GM19238 (cell line): ENCODE results near the gene TNPO2.

Experiments used
- DNase-seq: peaks from one replicate; pipeline ENCODE4 v3.0.0; 2011; ENCODE audit warnings: low spot score; ENCODE audit not compliant: insufficient read length

The TNPO2 gene

GRCh38 chr19:12723641-12724426 is at the start of gene TNPO2:
TSS of gene TNPO2 (minus strand) at chr19:12723932. CDS start at chr19:12720977, 2,955 bp downstream.
- peak; percentile 85 for DNase-seq

GRCh38 chr19:12772323-12772722 is 48.6 kb upstream of the TNPO2 start:
- no peak for DNase-seq

GRCh38 chr19:12770922-12771321 is 47.2 kb upstream of the TNPO2 start:
- no peak for DNase-seq

GRCh38 chr19:12769689-12770088 is 46.0 kb upstream of the TNPO2 start:
- DNase-seq = no peak

GRCh38 chr19:12767666-12768065 is 43.9 kb upstream of the TNPO2 start:
- no peak for DNase-seq

GRCh38 chr19:12767150-12767549 is 43.4 kb upstream of the TNPO2 start:
- DNase-seq = no peak

GRCh38 chr19:12766051-12766521 is 42.4 kb upstream of the TNPO2 start:
- DNase-seq = peak; percentile 86

GRCh38 chr19:12764698-12765097 is 41.0 kb upstream of the TNPO2 start:
- DNase-seq = no peak

GRCh38 chr19:12763100-12763499 is 39.4 kb upstream of the TNPO2 start:
- DNase-seq = no peak

- DNase-seq = no peak
Observed at GRCh38 chr19:12759686-12760085, 36.0 kb upstream of the TNPO2 start.

- DNase-seq = peak; percentile 78
Observed at GRCh38 chr19:12757544-12758274, 34.0 kb upstream of the TNPO2 start.

GRCh38 chr19:12756150-12756883 is 32.6 kb upstream of the TNPO2 start:
- no peak for DNase-seq

GRCh38 chr19:12754465-12755196 is 30.9 kb upstream of the TNPO2 start:
- DNase-seq = no peak

GRCh38 chr19:12752056-12752781 is 28.5 kb upstream of the TNPO2 start:
- DNase-seq = no peak

GRCh38 chr19:12751635-12752034 is 27.9 kb upstream of the TNPO2 start, which contains the start of gene BEST2:
TSS of gene BEST2 (plus strand) at chr19:12751791. CDS start at chr19:12752593, 802 bp downstream.
- DNase-seq = no peak

GRCh38 chr19:12750851-12751250 is 27.1 kb upstream of the TNPO2 start:
- DNase-seq = no peak

GRCh38 chr19:12749938-12750521 is 26.3 kb upstream of the TNPO2 start:
- no peak for DNase-seq

- no peak for DNase-seq
Observed at GRCh38 chr19:12748489-12748888, 24.8 kb upstream of the TNPO2 start.

GRCh38 chr19:12745166-12745897 is 21.6 kb upstream of the TNPO2 start:
- DNase-seq = no peak
